ENCODE measurements around the gene GBA3.

DNA sequence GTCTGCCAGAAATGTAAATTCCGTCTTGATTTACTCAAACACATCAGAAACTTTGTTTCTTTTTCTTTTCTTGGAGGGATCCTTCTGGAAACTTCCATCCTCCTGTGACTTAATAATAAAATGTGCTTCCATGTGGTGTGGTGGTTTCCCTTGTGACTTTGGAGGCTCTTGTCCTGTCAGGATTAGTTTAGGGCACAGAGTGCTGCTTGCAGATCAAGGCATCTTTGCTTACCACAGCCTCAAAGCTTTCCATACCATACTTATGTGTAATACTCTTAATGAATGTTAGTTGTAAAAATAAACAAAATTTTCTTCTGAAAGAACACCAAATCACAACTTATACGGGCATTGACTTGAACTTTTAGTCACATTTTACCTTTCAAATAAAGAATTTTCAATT is 27.4 kb downstream of the GBA3 start:
- TF ChIP-seq CTCF (IDR thresholded peaks at IDR 0.05) = no peak
- no peak for TF ChIP-seq POLR2AphosphoS5 (IDR thresholded peaks at IDR 0.05)
- TF ChIP-seq POLR2A (IDR thresholded peaks at IDR 0.05) = no peak
- no peak for TF ChIP-seq EP300 (IDR thresholded peaks at IDR 0.05; ENCODE audit: low read depth)

Measured in transverse colon (tissue), 4 donors.